ENCODE results near the gene LARGE1. TPM values are rescaled to one million over a fixed set of nuclear protein-coding genes. Genes with fewer than 3 reads are reported as not detected.

LARGE1 gene
- total RNA-seq, 2 donors from 2014 or later = 12.5 to 21.1 TPM

- intact Hi-C loops (cut with DNase I) = no loop called here
- DNase-seq (no peak), ATAC-seq (no peak)
- Histone ChIP-seq H3K36me3 (replicated peaks in 1 of 2; ENCODE audit: insufficient read depth in 1 of 2, low read depth in 2 of 2) (no peaks in the 10 kb centered on the region), H3K4me1 (peaks cover 7% of the 10 kb centered on the region), H3K4me3 (no peak overlapping the region), H3K27ac (no peak overlapping the region), H3K27me3 (no peaks in the 10 kb centered on the region), H3K9me3 (no peaks in the 10 kb centered on the region)
- 45 to 49% methylated on average over 8 of the region's 8 CpGs for WGBS, 2 donors
- TF ChIP-seq POLR2A (IDR thresholded peaks at IDR 0.05) = no peak
- TF ChIP-seq, protein P1, sequence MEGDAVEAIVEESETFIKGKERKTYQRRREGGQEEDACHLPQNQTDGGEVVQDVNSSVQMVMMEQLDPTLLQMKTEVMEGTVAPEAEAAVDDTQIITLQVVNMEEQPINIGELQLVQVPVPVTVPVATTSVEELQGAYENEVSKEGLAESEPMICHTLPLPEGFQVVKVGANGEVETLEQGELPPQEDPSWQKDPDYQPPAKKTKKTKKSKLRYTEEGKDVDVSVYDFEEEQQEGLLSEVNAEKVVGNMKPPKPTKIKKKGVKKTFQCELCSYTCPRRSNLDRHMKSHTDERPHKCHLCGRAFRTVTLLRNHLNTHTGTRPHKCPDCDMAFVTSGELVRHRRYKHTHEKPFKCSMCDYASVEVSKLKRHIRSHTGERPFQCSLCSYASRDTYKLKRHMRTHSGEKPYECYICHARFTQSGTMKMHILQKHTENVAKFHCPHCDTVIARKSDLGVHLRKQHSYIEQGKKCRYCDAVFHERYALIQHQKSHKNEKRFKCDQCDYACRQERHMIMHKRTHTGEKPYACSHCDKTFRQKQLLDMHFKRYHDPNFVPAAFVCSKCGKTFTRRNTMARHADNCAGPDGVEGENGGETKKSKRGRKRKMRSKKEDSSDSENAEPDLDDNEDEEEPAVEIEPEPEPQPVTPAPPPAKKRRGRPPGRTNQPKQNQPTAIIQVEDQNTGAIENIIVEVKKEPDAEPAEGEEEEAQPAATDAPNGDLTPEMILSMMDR (IDR thresholded peaks at IDR 0.05) = no peak
These were observed 262.6 kb downstream of the LARGE1 start for GRCh38 chr22:33657670-33658069.

DNA sequence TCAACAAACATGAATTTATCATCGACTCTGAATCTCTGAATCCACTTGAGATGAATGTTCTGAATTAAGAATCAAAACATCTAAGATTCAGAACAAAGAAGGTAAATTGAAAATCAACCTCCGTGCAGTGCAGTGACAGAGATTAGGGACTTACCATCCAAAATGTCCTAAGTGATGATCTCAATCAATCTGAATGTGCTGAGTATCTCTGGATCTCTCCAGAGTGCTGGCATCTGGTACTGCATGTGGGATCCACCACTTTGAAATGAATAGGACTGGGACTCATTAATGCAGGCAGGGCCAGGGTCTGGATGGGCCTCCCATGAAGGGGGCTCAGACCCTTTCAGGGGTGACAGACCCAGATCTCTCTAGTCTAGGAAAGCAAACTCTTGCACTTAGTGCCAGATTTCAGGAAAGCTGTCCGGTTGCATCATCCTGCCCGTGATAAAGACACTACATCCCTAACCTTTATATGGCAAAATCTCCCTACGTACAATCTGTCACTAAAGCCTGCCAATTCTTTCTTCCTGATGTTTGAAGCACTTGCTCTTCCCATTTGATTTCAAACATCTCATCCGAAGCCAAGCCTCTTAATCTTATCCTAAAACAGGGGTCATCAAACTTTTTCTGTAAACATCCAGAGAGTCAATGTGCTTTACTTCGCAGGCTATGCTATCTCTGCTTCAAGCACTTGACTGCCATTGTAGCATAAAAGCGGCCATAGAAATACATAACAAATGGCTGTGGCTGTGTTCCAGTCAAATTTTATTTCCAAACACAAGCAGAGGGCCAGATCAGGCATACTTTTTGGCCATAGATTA, 263.3 kb downstream of the LARGE1 start:
- Histone ChIP-seq H3K27ac (no peak overlapping the region), H3K36me3 (replicated peaks in 1 of 2; ENCODE audit: insufficient read depth in 1 of 2, low read depth in 2 of 2) (no peaks in the 10 kb centered on the region), H3K27me3 (no peaks in the 10 kb centered on the region), H3K4me1 (peaks cover 7% of the 10 kb centered on the region), H3K4me3 (no peak overlapping the region), H3K9me3 (no peaks in the 10 kb centered on the region)
- ATAC-seq = no peak
- intact Hi-C loops (cut with DNase I) = no loop called here
- DNase-seq = no peak
- WGBS, 2 donors = 75 to 81% methylated on average over 8 of the region's 8 CpGs
- no peak for TF ChIP-seq POLR2A (IDR thresholded peaks at IDR 0.05)
- TF ChIP-seq, protein P1 (IDR thresholded peaks at IDR 0.05) = no peak

DNA sequence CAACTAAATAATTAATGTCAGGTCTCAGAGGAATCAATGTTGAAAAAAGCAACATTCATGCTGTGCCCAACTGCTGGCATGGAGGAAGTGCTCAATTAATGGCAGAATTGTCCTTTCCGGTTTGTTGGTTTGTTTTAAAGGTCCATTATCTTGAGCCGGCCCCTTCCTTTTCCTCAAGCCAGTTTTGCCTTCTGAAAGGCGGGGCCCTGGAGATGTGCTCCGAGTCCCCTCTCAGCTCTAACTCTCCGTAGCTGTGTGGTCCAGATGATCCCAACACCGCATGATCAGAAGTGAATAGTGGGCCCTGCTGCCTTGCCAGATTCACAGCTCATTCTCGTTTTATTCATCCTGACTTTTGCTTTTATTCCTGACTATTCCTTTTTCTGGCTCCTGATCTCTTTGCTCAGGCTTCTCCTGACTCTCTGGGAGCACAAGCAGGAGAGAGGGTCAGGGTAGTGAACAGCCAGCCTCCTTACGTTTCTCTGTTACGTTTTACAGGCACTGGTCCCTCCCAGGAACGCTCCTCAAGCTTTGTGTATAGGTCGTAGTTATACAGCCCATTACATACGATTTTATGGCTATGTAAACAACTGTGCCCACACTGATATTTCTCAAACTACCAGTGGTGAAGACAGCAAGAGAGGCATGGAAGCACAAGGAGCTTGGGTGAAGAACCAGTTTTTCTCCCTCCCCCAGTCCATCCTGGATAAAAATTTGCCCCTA, 265.9 kb downstream of the LARGE1 start:
- 69 to 76% methylated on average over 12 of the region's 12 CpGs for WGBS, 2 donors
- intact Hi-C loops (cut with DNase I) = no loop called here
- Histone ChIP-seq H3K27ac (no peak overlapping the region), H3K4me3 (no peak overlapping the region), H3K36me3 (replicated peaks in 1 of 2; ENCODE audit: insufficient read depth in 1 of 2, low read depth in 2 of 2) (no peaks in the 10 kb centered on the region), H3K27me3 (no peaks in the 10 kb centered on the region), H3K4me1 (peaks cover 7% of the 10 kb centered on the region), H3K9me3 (no peaks in the 10 kb centered on the region)
- ATAC-seq = no peak
- TF ChIP-seq POLR2A (IDR thresholded peaks at IDR 0.05) = no peak
- TF ChIP-seq, protein P1 (IDR thresholded peaks at IDR 0.05) = no peak
- no peak for DNase-seq

GRCh38 chr22:33653532-33654063, 266.7 kb downstream of the LARGE1 start:
- H3K9me3 ChIP-seq = no peaks in the 10 kb centered on the region
- intact Hi-C loops (cut with DNase I) = no loop called here
- H3K27ac ChIP-seq = no peak overlapping the region
- peaks cover 7% of the 10 kb centered on the region for H3K4me1 ChIP-seq
- TF ChIP-seq, protein P1 (IDR thresholded peaks at IDR 0.05) = no peak
- TF ChIP-seq POLR2A (IDR thresholded peaks at IDR 0.05) = no peak
- H3K27me3 ChIP-seq = no peaks in the 10 kb centered on the region
- ATAC-seq (no peak), DNase-seq (no peak)
- WGBS, 2 donors = 80 to 85% methylated on average over 8 of the region's 8 CpGs
- H3K4me3 ChIP-seq = no peak overlapping the region
- no peaks in the 10 kb centered on the region for H3K36me3 ChIP-seq (replicated peaks in 1 of 2; ENCODE audit: insufficient read depth in 1 of 2, low read depth in 2 of 2)

All from body of pancreas (tissue), 4 donors.